HEK293 (cell line): ENCODE results near the gene SVIL.
"Not testable (repeated sequence)": the region's sequence is repeated elsewhere in the genome, so short reads cannot be mapped to it uniquely, and the experiment has no call there.

Experiments
- CTCF ChIA-PET: fragments of 350-600 bp; formaldehyde crosslinking; extraction: SDS; loops from one replicate; lab custom pipeline; 2021; ENCODE audit warnings: antibody characterized with exemption; lab: Yijun Ruan, JAX
- POLR2A ChIA-PET: fragments of 300-600 bp; formaldehyde crosslinking; extraction: SDS; loops from one replicate; lab custom pipeline; 2020; ENCODE audit warnings: antibody characterized with exemption, inconsistent platforms; lab: Yijun Ruan, JAX
- H3K27ac ChIP-seq: fragments of 200-500 bp; sonication (Bioruptor generic); 2 replicates; pipeline ENCODE4 v1.5.1; 2014; ENCODE audit warnings: low read depth, low read length, control low read depth, inconsistent platforms; ENCODE audit errors: extremely low read depth
- H3K36me3 ChIP-seq, 2 experiments: fragments of 200-500 bp in 1 of 2; sonication (Bioruptor generic) in 1 of 2; 1 replicate in 1 of 2; 2 replicates in 1 of 2; pipeline ENCODE4 v1.5.1; 2014 to 2017; ENCODE audit warnings: inconsistent platforms in 2 of 2, low read length in 2 of 2; ENCODE audit not compliant: control insufficient read depth in 2 of 2, insufficient read depth in 1 of 2
- H3K4me1 ChIP-seq: fragments of 200-500 bp; sonication (Bioruptor generic); 2 replicates; pipeline ENCODE4 v1.5.1; 2014; ENCODE audit warnings: mild to moderate bottlenecking, low read length, inconsistent platforms; ENCODE audit not compliant: control insufficient read depth, insufficient read depth
- H3K4me3 ChIP-seq: 2 replicates; pipeline ENCODE4 v1.5.1; 2011; ENCODE audit warnings: low read depth, mild to moderate bottlenecking, control low read depth, low read length, moderate library complexity
- H3K9me3 ChIP-seq: fragments of 200-500 bp; sonication (Bioruptor generic); 2 replicates; pipeline ENCODE4 v1.5.1; 2014; ENCODE audit warnings: low read depth, low read length, inconsistent platforms; ENCODE audit not compliant: control insufficient read depth, insufficient read depth
- BCL11B ChIP-seq: fragments of 450-650 bp; formaldehyde crosslinking; IDR thresholded peaks from 2 replicates; pipeline ENCODE4 v1.5.1; 2016; ENCODE audit warnings: low read depth, missing biosample characterization, missing genetic modification characterization
- GLIS1 ChIP-seq: fragments of 450-650 bp; formaldehyde crosslinking; IDR thresholded peaks from 2 replicates; pipeline ENCODE4 v1.5.1; 2016; ENCODE audit warnings: missing biosample characterization, missing genetic modification characterization
- IKZF3 ChIP-seq: fragments of 450-650 bp; IDR thresholded peaks from 2 replicates; pipeline ENCODE4 v1.5.0; 2018; ENCODE audit warnings: missing biosample characterization, mild to moderate bottlenecking, missing genetic modification characterization, moderate library complexity
- PRDM4 ChIP-seq: fragments of 450-650 bp; formaldehyde crosslinking; IDR thresholded peaks from 2 replicates; pipeline ENCODE4 v1.5.1; 2017; ENCODE audit warnings: missing biosample characterization, missing genetic modification characterization
- RBAK ChIP-seq: fragments of 450-650 bp; formaldehyde crosslinking; IDR thresholded peaks from 2 replicates; pipeline ENCODE4 v1.5.1; 2016; ENCODE audit warnings: missing biosample characterization, missing genetic modification characterization
- SCRT2 ChIP-seq: fragments of 450-650 bp; formaldehyde crosslinking; IDR thresholded peaks from 2 replicates; pipeline ENCODE4 v1.5.1; 2016; ENCODE audit warnings: missing biosample characterization, missing genetic modification characterization
- ZBTB1 ChIP-seq: fragments of 450-650 bp; formaldehyde crosslinking; IDR thresholded peaks from 2 replicates; pipeline ENCODE4 v1.5.1; 2016; ENCODE audit warnings: missing biosample characterization, missing genetic modification characterization
- ZBTB17 ChIP-seq: fragments of 450-650 bp; formaldehyde crosslinking; IDR thresholded peaks from 2 replicates; pipeline ENCODE4 v1.5.1; 2016; ENCODE audit warnings: missing biosample characterization, missing genetic modification characterization
- ZNF121 ChIP-seq: fragments of 450-650 bp; formaldehyde crosslinking; IDR thresholded peaks from 2 replicates; pipeline ENCODE4 v1.5.1; 2016; ENCODE audit warnings: missing biosample characterization, missing genetic modification characterization
- ZNF132 ChIP-seq: fragments of 450-650 bp; formaldehyde crosslinking; IDR thresholded peaks from 2 replicates; pipeline ENCODE4 v1.5.1; 2017; ENCODE audit warnings: missing biosample characterization, missing genetic modification characterization, borderline replicate concordance
- ZNF76 ChIP-seq: fragments of 450-650 bp; formaldehyde crosslinking; IDR thresholded peaks from 2 replicates; pipeline ENCODE4; 2016; ENCODE audit warnings: low read depth, missing biosample characterization, missing genetic modification characterization, borderline replicate concordance
- TF ChIP-seq, protein P1 (sequence below): fragments of 450-650 bp; formaldehyde crosslinking; optimal IDR thresholded peaks from 2 replicates; pipeline ENCODE3; 2016; ENCODE audit warnings: missing biosample characterization, mild to moderate bottlenecking, missing genetic modification characterization

The SVIL gene

GRCh38 chr10:29591651-29591968 is 43.2 kb downstream of the SVIL start:
- POLR2A ChIA-PET = no interaction called here
- peaks cover 17% of the 10 kb centered on the region; the same call in 1 of the 2 replicates for H3K4me1 ChIP-seq
- no peak overlapping the region for H3K4me3 ChIP-seq
- H3K27ac ChIP-seq = no peak overlapping the region
- H3K36me3 ChIP-seq = no peaks in the 10 kb centered on the region
- H3K9me3 ChIP-seq = no peaks in the 10 kb centered on the region
- CTCF ChIA-PET = interaction anchor here (0.7 to 3.8 kb wide), 17 partner anchors 10 to 927 kb away, joined by 3 to 19 read pairs (median 4); no protein-coding TSS in a partner anchor
- TF ChIP-seq ZNF121 (tag by site-specific recombination) (no peak), ZBTB17 (peak; percentile 79), RBAK (tag by site-specific recombination) (no peak)

- Histone ChIP-seq H3K4me3 (no peak overlapping the region), H3K36me3 (no peaks in the 10 kb centered on the region), H3K4me1 (peaks cover 17% of the 10 kb centered on the region; the same call in 1 of the 2 replicates), H3K27ac (no peak overlapping the region), H3K9me3 (no peaks in the 10 kb centered on the region)
- TF ChIP-seq GLIS1 (tag by site-specific recombination) = 0 out of 2 replicates have a peak, but pooled peaks have one; percentile 5
- no peak for TF ChIP-seq ZNF132 (tag by site-specific recombination)
- peak; percentile 70; the same call in 1 of the 2 replicates for TF ChIP-seq SCRT2 (tag by site-specific recombination)
- TF ChIP-seq PRDM4 (tag by site-specific recombination) = peak; percentile 15; the same call in 1 of the 2 replicates
- TF ChIP-seq ZBTB1 (tag by site-specific recombination) = no peak
- TF ChIP-seq, protein P1, sequence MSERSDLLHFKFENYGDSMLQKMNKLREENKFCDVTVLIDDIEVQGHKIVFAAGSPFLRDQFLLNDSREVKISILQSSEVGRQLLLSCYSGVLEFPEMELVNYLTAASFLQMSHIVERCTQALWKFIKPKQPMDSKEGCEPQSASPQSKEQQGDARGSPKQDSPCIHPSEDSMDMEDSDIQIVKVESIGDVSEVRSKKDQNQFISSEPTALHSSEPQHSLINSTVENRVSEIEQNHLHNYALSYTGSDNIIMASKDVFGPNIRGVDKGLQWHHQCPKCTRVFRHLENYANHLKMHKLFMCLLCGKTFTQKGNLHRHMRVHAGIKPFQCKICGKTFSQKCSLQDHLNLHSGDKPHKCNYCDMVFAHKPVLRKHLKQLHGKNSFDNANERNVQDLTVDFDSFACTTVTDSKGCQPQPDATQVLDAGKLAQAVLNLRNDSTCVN (tag by site-specific recombination) = no peak
- no peak for TF ChIP-seq ZNF76 (tag by site-specific recombination)
- POLR2A ChIA-PET = no interaction called here
- CTCF ChIA-PET = interaction anchor here (0.7 to 3.8 kb wide), 24 partner anchors 10 to 927 kb away, joined by 3 to 19 read pairs (median 4); no protein-coding TSS in a partner anchor
Observed at GRCh38 chr10:29590915-29591650, 43.7 kb downstream of the SVIL start.

- Histone ChIP-seq H3K27ac (no peak overlapping the region), H3K9me3 (no peaks in the 10 kb centered on the region), H3K4me1 (peaks cover 17% of the 10 kb centered on the region; the same call in 1 of the 2 replicates), H3K4me3 (no peak overlapping the region), H3K36me3 (no peaks in the 10 kb centered on the region)
- CTCF ChIA-PET = interaction anchor here (0.7 to 2.8 kb wide), 8 partner anchors 8 to 151 kb away, joined by 3 to 19 read pairs (median 3); no protein-coding TSS in a partner anchor
- POLR2A ChIA-PET = no interaction called here
- TF ChIP-seq BCL11B = no peak
- TF ChIP-seq IKZF3 (tag by site-specific recombination) = 0 out of 2 replicates have a peak, but pooled peaks have one; percentile 26
Observed at GRCh38 chr10:29588629-29589421, 45.9 kb downstream of the SVIL start.

DNA sequence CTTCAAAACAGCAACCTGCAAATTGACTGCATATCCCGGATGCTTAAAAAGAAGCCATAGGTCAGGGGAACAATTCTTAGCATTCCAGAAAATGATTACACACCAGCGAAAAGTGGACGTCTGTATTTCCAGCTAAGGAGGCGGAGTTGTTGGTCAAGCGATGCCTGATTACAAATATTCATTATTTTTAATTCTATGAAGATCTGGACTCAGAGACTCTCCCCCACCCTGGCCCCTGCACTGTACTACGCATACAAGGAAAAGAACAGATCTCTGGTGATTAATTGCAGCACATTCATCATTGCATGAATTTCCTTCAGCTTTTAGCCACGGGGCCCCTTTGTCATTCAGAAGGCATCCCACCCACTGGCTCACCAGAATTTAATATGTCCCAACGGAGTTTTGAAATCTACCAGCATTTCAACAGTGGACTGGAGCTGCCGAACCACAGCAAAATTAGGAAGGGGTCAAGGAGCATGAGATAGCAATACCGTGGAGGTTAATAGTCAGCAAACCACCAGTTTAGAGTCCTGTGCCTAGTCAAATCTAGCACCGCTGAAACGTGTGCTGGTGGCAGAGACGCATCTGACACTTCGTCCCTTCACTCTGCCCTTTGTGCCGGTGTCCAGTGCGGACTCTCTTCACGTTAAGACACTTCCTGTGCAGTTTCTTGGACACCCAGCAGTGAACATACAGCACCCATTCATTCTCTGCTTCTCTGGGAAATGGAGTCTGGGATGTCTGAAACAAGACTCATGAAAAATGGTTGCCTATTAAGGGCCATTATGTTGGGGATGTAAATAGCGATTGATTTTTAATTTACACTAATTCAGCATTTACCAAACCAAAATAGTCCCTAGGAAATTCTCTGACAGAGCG is 46.8 kb downstream of the SVIL start:
- peaks cover 17% of the 10 kb centered on the region; the same call in 1 of the 2 replicates for H3K4me1 ChIP-seq
- H3K27ac ChIP-seq, H3K4me3 ChIP-seq, H3K9me3 ChIP-seq, H3K36me3 ChIP-seq, POLR2A ChIA-PET: not testable (repeated sequence)
- CTCF ChIA-PET = interaction anchor here (1.1 to 1.8 kb wide), 2 partner anchors 12 to 75 kb away, joined by 3 to 4 read pairs; no protein-coding TSS in a partner anchor

GRCh38 chr10:29587102-29587749 is 47.5 kb downstream of the SVIL start:
- H3K9me3 ChIP-seq, H3K4me3 ChIP-seq, H3K36me3 ChIP-seq, POLR2A ChIA-PET, H3K27ac ChIP-seq: not testable (repeated sequence)
- H3K4me1 ChIP-seq = peaks cover 17% of the 10 kb centered on the region; the same call in 1 of the 2 replicates
- CTCF ChIA-PET = interaction anchor here (1.1 kb wide), 1 partner anchor 13 kb away, joined by 3 read pairs; no protein-coding TSS in a partner anchor
